GM21515 (cell line): ENCODE results near the gene POLR2E.

Experiments used
- ATAC-seq: cut with Tn5 transposase; IDR thresholded peaks from one replicate; pipeline ENCODE4 v1.9.1; 2021; ENCODE audit not compliant: unreplicated experiment

POLR2E gene

DNA sequence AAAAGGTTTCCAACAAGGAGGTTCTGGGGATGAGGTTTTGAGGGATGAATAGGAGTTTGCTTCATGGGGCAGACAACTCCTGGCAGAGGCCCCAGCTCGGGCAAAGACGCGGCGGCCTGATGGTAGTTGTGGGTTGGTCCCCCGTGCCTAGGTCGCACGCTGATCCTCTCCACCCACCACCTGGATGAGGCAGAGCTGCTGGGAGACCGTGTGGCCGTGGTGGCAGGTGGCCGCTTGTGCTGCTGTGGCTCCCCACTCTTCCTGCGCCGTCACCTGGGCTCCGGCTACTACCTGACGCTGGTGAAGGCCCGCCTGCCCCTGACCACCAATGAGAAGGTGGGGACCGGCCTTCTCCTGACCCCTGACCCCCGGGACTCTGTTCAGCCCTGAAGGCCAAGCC lies 43.4 kb downstream of the POLR2E start:
- ATAC-seq: no peak

DNA sequence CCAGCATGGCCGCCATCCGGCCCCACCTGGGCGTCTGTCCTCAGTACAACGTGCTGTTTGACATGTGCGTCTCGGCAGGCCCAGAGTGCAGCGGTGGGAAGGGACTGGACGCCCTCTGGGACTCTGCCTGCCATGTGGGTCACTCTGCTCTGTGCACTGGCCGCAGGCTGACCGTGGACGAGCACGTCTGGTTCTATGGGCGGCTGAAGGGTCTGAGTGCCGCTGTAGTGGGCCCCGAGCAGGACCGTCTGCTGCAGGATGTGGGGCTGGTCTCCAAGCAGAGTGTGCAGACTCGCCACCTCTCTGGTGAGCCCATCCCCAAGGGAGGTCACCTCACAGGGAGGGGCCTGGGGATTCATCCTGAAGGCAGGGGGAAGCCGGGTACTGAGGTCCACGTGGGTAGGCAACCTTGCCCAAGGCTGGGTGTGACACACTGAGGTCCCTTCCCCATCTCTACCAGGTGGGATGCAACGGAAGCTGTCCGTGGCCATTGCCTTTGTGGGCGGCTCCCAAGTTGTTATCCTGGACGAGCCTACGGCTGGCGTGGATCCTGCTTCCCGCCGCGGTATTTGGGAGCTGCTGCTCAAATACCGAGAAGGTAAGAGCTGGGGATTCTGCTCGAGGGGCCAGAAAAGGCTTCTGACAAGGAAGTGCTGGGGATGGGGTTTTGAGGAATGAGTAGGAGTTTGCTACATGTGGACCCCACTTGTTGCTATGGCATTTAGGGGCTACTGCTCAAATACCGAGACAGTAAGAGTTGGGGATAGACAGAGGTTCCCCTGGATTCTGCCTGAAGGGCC lies 44.0 kb downstream of the POLR2E start:
- no peak for ATAC-seq

DNA sequence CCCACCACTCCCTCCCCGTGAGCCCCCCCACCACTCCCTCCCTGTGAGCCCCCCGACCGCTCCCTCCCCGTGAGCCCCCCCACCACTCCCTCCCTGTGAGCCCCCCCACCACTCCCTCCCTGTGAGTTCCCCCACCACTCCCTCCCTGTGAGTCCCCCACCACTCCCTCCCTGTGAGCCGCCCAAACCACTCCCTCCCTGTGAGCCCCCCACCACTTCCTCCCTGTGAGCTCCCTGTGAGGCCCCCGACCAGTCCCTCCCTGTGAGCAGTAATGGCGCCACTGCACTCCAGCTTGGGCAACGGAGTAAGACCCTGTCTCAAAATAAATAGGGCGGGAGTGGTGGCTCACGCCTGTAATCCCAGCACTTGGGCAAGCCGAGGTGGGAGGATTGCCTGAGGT lies 45.4 kb downstream of the POLR2E start:
- no peak for ATAC-seq

- no peak for ATAC-seq
Observed at GRCh38 chr19:1049106-1049505, 46.1 kb downstream of the POLR2E start.

DNA sequence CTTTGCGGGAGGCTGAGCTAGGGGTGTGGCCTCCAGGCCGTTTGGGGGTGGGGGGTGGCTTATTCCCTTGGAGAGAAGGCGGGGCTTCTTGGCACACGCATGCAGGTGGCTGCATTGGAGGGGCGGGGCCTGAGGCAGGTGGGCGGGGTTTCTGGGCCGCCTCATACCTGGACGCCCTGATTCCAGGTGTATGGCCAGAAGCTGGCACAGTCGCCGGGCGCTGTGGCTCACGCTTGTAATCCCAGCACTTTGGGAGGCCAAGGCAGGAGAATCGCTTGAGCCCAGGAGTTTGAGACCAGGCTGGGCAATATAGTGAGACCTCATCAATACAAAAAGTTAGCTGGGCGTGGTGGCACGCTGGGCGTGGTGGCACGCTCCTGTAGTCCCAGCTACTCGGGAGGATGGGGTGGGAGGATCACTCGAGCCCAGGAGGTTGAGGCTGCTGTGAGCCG lies 47.5 kb downstream of the POLR2E start:
- ATAC-seq: no peak

DNA sequence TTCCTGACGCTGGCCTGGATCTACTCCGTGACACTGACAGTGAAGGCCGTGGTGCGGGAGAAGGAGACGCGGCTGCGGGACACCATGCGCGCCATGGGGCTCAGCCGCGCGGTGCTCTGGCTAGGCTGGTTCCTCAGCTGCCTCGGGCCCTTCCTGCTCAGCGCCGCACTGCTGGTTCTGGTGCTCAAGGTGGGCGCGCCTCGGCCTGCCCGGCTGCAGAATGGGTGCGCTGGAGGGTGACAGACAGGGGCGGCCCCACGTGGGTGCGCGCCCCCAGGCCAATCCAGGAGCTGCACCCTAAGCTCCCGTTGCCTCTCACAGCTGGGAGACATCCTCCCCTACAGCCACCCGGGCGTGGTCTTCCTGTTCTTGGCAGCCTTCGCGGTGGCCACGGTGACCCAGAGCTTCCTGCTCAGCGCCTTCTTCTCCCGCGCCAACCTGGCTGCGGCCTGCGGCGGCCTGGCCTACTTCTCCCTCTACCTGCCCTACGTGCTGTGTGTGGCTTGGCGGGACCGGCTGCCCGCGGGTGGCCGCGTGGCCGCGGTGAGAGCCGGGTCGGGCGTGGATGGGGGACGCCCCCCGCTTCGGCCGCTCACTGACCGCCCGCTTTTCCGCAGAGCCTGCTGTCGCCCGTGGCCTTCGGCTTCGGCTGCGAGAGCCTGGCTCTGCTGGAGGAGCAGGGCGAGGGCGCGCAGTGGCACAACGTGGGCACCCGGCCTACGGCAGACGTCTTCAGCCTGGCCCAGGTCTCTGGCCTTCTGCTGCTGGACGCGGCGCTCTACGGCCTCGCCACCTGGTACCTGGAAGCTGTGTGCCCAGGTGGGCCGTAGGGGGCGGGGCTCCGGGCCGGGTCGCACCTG lies 48.1 kb downstream of the POLR2E start:
- ATAC-seq: no peak

GRCh38 chr19:1046117-1046626 lies 49.0 kb downstream of the POLR2E start:
- ATAC-seq: no peak

GRCh38 chr19:1045247-1045603 lies 50.0 kb downstream of the POLR2E start:
- no peak for ATAC-seq

DNA sequence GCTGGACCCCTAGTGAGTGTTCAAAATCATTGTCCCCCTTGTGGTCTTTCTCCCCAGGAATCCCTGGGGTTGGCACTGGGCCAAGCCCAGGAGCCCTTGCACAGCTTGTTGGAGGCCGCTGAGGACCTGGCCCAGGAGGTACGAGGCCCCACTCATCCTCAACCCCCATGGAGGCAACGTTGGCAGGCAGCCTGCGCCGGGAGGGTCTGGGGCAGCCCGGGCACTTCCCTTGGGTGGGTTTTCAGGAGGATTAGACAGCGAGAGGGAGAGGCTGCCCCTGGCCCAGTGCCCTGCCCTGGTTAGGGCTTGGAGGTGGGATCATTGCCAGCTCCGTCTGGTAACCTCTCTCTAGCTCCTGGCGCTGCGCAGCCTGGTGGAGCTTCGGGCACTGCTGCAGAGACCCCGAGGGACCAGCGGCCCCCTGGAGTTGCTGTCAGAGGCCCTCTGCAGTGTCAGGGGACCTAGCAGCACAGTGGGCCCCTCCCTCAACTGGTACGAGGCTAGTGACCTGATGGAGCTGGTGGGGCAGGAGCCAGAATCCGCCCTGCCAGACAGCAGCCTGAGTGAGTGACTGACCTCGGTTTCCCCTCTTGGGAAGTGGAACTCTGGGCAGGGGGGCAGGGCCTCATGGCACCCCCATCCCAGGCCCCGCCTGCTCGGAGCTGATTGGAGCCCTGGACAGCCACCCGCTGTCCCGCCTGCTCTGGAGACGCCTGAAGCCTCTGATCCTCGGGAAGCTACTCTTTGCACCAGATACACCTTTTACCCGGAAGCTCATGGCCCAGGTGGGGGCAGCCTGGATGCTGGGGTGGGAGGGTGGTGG lies 52.3 kb downstream of the POLR2E start:
- no peak for ATAC-seq

DNA sequence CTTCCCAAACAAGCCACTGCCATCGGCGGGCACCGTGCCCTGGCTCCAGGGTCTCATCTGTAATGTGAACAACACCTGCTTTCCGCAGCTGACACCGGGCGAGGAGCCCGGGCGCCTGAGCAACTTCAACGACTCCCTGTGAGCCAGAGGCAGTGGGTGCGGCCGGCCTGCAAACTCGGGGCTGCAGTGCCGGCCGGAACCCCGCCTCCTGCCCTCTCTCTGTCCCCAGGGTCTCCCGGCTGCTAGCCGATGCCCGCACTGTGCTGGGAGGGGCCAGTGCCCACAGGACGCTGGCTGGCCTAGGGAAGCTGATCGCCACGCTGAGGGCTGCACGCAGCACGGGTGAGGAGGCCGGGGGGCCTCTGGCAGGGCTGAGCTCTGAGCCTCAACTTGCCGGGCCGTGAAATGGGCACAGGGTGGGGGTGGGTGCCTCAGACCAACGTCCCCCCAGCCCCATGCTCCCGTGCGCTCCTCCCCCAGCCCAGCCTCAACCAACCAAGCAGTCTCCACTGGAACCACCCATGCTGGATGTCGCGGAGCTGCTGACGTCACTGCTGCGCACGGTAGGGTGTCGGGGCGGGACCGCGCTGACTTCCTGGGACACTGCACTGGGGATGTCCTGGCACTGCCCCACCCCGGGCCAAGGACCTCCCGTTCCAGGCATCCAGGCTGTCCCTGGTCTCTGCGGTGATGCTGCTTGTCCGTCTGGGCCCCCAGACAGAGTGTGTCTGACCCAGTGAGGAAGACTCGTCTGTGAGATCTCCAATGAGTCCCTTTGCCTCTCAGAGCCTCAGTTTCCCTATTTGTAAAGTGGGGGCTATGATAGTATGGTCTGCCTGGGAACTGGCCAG lies 53.1 kb downstream of the POLR2E start:
- no peak for ATAC-seq

- ATAC-seq: no peak
Observed at GRCh38 chr19:1041272-1041834, 53.8 kb downstream of the POLR2E start.

- ATAC-seq: peak; percentile 40
Observed at GRCh38 chr19:1040476-1041271, 54.5 kb downstream of the POLR2E start.

- peak; percentile 66 for ATAC-seq
Observed at GRCh38 chr19:1039646-1040475, 55.3 kb downstream of the POLR2E start, which contains the start of gene ABCA7. ABCA7 (plus strand) TSS chr19:1040107; CDS start chr19:1041362, 1,255 bp downstream.

DNA sequence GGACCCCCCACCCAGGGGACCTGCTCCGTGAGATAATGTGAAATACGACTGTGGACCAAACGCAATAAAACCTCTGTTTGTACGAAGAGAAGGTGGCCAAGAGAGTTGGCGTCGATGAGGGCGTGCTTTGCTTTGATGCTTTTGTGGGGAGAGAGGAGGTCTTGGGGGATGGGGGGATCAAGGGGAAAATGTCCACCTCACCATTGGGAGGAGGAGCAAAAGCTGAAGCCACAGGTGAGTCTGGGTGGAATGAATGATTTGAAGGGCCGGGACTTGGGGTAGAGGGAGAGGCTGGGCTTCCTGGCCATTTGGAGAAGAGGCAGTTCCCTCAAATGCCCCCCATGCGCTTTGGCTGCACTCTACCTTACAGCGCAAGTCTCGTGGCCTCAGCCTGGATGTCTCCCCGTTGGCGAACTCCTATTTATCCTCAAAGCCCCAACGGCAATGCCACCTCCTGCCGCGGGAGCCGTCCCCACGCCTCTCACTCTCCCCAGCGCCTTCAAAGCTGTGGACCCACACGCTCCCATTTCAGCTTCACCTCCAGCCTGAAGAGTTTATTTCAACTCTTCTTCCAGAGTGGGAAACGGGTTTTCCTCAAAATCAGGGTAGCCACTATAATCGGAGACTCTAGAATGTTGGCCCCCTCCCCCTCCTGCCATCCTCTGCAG lies 56.1 kb downstream of the POLR2E start:
- ATAC-seq: no peak

- ATAC-seq: no peak
Observed at GRCh38 chr19:1037621-1038064, 57.5 kb downstream of the POLR2E start.
